Urinary bladder (tissue), 4 donors: Measurements from ENCODE around the gene PAM16. TPM values are rescaled to one million over a fixed set of nuclear protein-coding genes. Genes with fewer than 3 reads are reported as not detected.

Experiments used
- DNase-seq: peaks from one replicate; pipeline ENCODE4 v3.0.0-alpha.2; 2015; ENCODE audit errors: extremely low spot score
- H3K27ac ChIP-seq: one replicate; pipeline ENCODE4 v1.5.1; 2013; ENCODE audit warnings: low read depth, mild to moderate bottlenecking, moderate library complexity
- H3K36me3 ChIP-seq: one replicate; pipeline ENCODE4 v1.6.1; 2013; ENCODE audit warnings: mild to moderate bottlenecking, moderate library complexity; ENCODE audit not compliant: insufficient read depth
- H3K4me1 ChIP-seq: one replicate; pipeline ENCODE4 v1.6.1; 2013; ENCODE audit warnings: mild to moderate bottlenecking, moderate library complexity; ENCODE audit not compliant: insufficient read depth
- H3K4me3 ChIP-seq: one replicate; pipeline ENCODE4 v1.5.1; 2013; ENCODE audit warnings: low read depth, low read length
- WGBS: extraction: QIAGEN DNeasy Blood & Tissue Kit; methylation state at CpG from one replicate; pipeline ENCODE4 v1.1.7; 2013; 5-methylcytosine and 5-hydroxymethylcytosine counted together
- polyA plus RNA-seq: library from polyadenylated mRNA; stranded (reverse); fragments of 200-250 nt; gene quantifications from one replicate; pipeline ENCODE4 v1.2.3, GENCODE V29; 2013
- total RNA-seq: library from RNA; depleted of rRNA; stranded (reverse); fragments of >200 nt; gene quantifications from one replicate; pipeline ENCODE4 v1.2.3, GENCODE V29; 2014
- donor health status: healthy with polysubstance abuse.
- donor health status: healthy.

The PAM16 gene
- total and polyA plus RNA-seq, 2 donors, result 8.6 to 48.9 TPM

- peaks cover 1% of the 10 kb centered on the region for H3K36me3 ChIP-seq
- no peak overlapping the region for H3K27ac ChIP-seq
- H3K4me1 ChIP-seq, result no peaks in the 10 kb centered on the region
- WGBS, result 92% methylated on average over 3 of the region's 3 CpGs
- no peak for DNase-seq
- no peak overlapping the region for H3K4me3 ChIP-seq
These were observed 8.8 kb upstream of the PAM16 start for GRCh38 chr16:4359914-4360313.

GRCh38 chr16:4358831-4359561 is 7.9 kb upstream of the PAM16 start:
- WGBS, result 39% methylated on average over 19 of the region's 19 CpGs
- Histone ChIP-seq H3K4me3 (no peak overlapping the region), H3K36me3 (peaks cover 1% of the 10 kb centered on the region), H3K27ac (no peak overlapping the region), H3K4me1 (no peaks in the 10 kb centered on the region)
- no peak for DNase-seq

GRCh38 chr16:4358236-4358635 is 7.1 kb upstream of the PAM16 start:
- H3K27ac ChIP-seq, result no peak overlapping the region
- H3K4me3 ChIP-seq, result no peak overlapping the region
- WGBS, result 96% methylated on average over 19 of the region's 19 CpGs
- H3K4me1 ChIP-seq, result no peaks in the 10 kb centered on the region
- peaks cover 1% of the 10 kb centered on the region for H3K36me3 ChIP-seq
- no peak for DNase-seq

GRCh38 chr16:4356820-4357219 is 5.7 kb upstream of the PAM16 start:
- no peaks in the 10 kb centered on the region for H3K4me1 ChIP-seq
- H3K36me3 ChIP-seq, result peaks cover 1% of the 10 kb centered on the region
- no peak for DNase-seq
- H3K4me3 ChIP-seq, result no peak overlapping the region
- no peak overlapping the region for H3K27ac ChIP-seq
- WGBS, result 89% methylated on average over 7 of the region's 7 CpGs

GRCh38 chr16:4354512-4355409 is 3.6 kb upstream of the PAM16 start:
- no peak for DNase-seq
- Histone ChIP-seq H3K4me1 (no peaks in the 10 kb centered on the region), H3K4me3 (no peak overlapping the region), H3K36me3 (peaks cover 1% of the 10 kb centered on the region), H3K27ac (no peak overlapping the region)
- WGBS, result 94% methylated on average over 20 of the region's 20 CpGs

GRCh38 chr16:4353675-4354074 is 2.6 kb upstream of the PAM16 start:
- DNase-seq, result no peak
- Histone ChIP-seq H3K27ac (no peak overlapping the region), H3K4me1 (no peaks in the 10 kb centered on the region), H3K4me3 (no peak overlapping the region), H3K36me3 (peaks cover 1% of the 10 kb centered on the region)
- 95% methylated on average over 4 of the region's 4 CpGs for WGBS

GRCh38 chr16:4352843-4353242 is 1.7 kb upstream of the PAM16 start:
- no peaks in the 10 kb centered on the region for H3K4me1 ChIP-seq
- H3K27ac ChIP-seq, result no peak overlapping the region
- H3K4me3 ChIP-seq, result no peak overlapping the region
- WGBS, result 89% methylated on average over 5 of the region's 5 CpGs
- DNase-seq, result no peak
- peaks cover 1% of the 10 kb centered on the region for H3K36me3 ChIP-seq

- 82% methylated on average over 7 of the region's 7 CpGs for WGBS
- H3K4me1 ChIP-seq, result no peaks in the 10 kb centered on the region
- H3K4me3 ChIP-seq, result no peak overlapping the region
- no peaks in the 10 kb centered on the region for H3K36me3 ChIP-seq
- DNase-seq, result no peak
- no peak overlapping the region for H3K27ac ChIP-seq
These were observed 759 bp upstream of the PAM16 start for GRCh38 chr16:4351880-4352279.

- H3K4me1 ChIP-seq, result no peaks in the 10 kb centered on the region
- 29% methylated on average over 24 of the region's 24 CpGs for WGBS
These were observed 745 bp downstream of the PAM16 start for GRCh38 chr16:4350365-4350786.

GRCh38 chr16:4349332-4349731 is 1.8 kb downstream of the PAM16 start:
- 93% methylated on average over 5 of the region's 5 CpGs for WGBS
- no peaks in the 10 kb centered on the region for H3K4me1 ChIP-seq
- no peaks in the 10 kb centered on the region for H3K36me3 ChIP-seq

More at GRCh38 chr16:4350365-4350786, 745 bp downstream of the PAM16 start:
- DNase-seq, result no peak
- Histone ChIP-seq H3K27ac (no peak overlapping the region), H3K36me3 (no peaks in the 10 kb centered on the region), H3K4me3 (peak overlapping the region; percentile 88)

GRCh38 chr16:4347765-4348509 is 3.2 kb downstream of the PAM16 start:
- H3K27ac ChIP-seq, result no peak overlapping the region
- 79% methylated on average over 17 of the region's 17 CpGs for WGBS

More at GRCh38 chr16:4349332-4349731, 1.8 kb downstream of the PAM16 start:
- DNase-seq, result no peak
- Histone ChIP-seq H3K4me3 (no peak overlapping the region), H3K27ac (no peak overlapping the region)

GRCh38 chr16:4347010-4347409 is 4.1 kb downstream of the PAM16 start:
- no peak for DNase-seq
- H3K4me1 ChIP-seq, result no peaks in the 10 kb centered on the region
- H3K27ac ChIP-seq, result no peak overlapping the region
- WGBS, result 82% methylated on average over 8 of the region's 8 CpGs
- no peaks in the 10 kb centered on the region for H3K36me3 ChIP-seq
- no peak overlapping the region for H3K4me3 ChIP-seq

More at GRCh38 chr16:4347765-4348509, 3.2 kb downstream of the PAM16 start:
- no peaks in the 10 kb centered on the region for H3K36me3 ChIP-seq
- DNase-seq, result no peak
- no peak overlapping the region for H3K4me3 ChIP-seq
- H3K4me1 ChIP-seq, result no peaks in the 10 kb centered on the region
